ENCODE measurements around the gene GGTLC1.

GGTLC1 gene

DNA sequence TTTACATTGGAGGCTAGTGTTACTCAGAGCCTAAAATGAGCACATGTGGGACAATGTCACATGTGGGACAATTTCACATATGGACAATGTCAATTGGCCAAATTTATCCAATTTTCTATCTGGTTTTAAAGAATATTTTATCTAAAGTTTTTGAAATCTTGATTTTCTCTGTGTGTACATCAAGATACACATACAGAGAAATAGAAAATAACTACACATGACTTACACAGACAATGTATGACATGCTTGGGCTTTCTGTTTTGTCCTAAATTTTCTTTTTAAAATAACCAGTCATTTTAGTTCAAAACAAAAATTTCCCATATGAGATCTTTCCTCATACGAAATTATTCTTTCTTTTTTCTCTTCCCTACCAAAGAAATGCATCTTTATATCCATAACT is 24.6 kb downstream of the GGTLC1 start:
- DNase-seq, result no peak

DNA sequence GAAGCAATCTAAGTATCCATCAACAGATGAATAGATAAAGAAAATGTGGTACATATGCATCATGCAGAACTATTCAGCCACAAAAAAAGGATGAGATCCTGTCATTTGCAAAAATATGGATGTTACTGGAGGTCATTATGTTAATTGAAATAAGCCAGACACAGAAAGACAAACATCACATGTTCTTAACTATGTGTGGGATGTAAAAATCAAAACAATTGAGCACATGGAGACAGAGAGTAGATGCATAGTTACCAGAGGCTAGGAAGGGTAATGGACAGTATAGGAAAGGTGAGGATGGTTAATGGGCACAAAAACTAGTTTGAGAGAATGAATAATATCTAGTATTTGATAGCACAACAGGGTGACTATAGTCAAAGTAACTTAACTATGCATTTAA is 26.3 kb downstream of the GGTLC1 start:
- no peak for DNase-seq

DNA sequence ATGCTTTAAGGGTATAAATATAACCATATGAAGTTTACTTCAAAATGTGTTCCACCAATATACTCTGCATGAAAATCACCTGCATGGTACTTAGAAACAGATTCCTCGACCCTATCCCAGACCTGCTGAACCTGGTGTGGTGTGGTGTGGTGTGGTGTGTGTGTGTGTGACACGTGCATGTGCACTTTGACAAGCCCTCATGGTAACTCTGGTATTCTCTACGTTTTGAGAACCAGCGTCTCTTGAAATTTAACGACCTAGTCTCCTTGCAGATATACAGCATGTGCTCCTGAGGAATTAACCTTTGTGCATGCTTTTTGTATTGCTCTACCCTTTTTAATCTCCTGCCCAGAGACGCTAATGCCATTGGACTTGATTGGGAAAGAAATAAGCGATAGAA is 29.5 kb downstream of the GGTLC1 start:
- no peak for DNase-seq

DNA sequence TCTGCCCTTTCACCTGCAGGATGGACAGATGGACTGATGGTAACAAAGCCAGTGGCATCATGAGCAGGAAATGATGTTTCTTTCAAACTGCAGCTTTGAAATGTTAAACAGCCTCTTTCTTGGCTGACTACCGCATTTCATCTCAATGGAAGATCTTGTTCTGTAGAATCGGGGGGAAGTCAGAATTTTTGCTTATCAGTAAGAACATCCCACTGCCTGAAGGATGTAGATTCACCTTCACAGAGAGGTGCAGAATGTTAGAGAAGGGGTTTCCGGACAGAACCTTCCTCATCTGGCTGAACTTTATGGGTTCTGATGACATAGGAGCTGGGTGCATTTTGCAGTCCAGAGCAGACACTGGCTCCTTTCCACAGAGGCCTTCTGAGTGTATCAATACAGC is 32.7 kb downstream of the GGTLC1 start:
- no peak for DNase-seq

DNA sequence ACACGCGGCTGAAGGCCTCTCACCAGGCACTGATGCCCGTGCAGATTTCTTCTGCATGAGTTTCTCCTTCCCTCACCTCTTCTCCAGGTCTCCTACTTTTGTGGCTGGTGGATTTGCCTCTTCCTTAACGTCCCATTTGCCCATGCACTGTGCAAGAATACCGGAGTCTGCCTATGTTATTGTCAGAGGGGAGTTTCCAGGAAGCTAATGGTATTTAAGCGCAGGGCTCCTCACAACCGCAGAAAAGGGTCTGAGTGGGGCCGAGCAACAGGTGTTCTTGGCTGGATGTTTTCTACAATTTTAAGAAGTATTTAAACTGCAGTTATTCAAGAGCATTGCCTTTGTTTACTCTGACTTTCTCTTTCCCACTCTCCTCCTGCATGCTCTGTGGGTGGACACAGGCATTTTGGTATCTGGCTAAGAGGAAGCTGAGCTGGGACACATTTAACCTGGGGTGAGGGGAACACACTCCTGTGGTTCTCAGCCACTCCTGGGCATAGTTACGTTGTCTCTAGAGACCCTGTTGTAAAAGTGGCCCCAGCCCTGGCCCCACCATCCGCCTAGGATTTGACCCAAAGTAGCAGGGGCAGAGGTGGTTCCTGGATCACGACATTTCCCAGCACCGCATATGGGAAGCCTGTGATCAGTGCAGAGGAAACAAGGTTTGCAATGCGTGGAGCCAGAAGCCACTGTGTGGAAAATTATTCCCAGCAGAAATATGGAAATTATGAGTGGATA is 34.4 kb downstream of the GGTLC1 start:
- no peak for DNase-seq

DNA sequence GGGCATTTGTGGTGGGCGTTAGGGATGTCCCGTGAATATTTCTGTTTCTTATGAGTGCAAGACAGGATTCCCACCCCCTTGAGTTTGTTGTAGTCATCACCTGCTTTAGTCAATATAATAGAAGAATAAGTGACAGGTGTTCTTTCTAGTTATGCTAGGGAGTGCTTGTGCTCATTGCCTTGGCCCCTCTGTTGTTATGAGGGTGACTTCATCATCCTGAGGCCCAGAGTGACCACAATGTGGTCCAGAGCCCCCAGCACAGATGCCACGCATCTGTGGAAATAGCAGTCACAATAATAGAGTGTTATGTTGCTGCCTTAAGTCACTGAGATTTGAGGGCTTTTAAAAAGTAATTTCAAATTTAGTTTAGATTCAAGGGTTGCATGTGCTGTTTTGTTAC is 42.4 kb downstream of the GGTLC1 start:
- DNase-seq, result no peak

DNA sequence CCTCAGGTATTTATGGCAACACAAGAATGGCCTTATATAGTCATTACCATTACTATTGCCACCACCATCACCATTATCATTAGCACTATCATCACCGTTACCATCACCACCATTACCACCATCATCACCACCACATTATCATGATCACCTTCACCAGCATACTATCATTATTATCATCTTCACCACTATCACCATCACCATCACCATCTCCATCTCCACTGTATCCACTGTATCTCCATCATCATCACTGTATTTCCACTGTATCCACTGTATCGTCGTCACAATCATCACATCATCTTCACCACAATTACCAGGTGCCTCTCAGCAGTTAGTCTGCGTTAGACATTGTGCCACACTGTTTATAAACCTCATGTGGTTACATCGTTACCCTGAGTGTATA is 45.3 kb downstream of the GGTLC1 start:
- DNase-seq, result no peak

DNA sequence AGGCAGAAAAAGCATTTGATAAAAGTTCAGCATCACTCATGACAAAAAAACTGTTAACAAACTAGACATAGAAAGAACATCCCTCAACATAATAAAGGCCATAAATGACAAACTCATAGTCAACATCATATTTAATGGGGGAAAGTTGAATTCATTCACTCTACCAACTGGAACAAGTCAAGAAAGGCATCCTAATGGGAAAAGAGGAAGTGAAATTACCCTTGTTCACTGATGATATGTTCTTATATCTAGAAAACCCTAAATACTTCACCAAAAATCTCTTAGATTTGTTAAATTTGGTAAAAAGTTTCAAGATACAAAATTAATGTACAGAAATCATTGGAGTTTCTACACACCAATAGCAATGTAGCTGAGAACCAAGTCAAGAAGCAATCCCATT is 48.9 kb downstream of the GGTLC1 start:
- DNase-seq, result no peak

DNA sequence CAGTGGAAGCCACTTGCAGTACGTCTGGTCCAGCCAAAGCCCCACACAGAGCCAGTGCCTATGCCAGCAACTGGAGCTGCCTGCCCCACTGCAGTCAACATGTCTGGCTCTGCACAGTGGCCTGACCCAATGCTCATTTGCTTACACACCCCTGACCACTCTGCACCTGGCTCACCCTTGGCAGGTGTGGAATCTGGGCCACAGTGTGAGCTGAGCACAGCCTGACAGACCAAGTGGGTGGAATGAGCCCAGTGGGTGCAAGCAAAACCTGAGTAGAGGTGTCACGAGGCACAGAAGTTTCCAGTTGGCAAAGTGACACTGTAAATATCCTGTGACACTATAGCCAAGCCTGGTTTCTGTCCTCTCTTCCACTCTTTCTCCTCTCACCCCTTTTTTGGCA is 49.5 kb downstream of the GGTLC1 start:
- DNase-seq, result no peak

DNA sequence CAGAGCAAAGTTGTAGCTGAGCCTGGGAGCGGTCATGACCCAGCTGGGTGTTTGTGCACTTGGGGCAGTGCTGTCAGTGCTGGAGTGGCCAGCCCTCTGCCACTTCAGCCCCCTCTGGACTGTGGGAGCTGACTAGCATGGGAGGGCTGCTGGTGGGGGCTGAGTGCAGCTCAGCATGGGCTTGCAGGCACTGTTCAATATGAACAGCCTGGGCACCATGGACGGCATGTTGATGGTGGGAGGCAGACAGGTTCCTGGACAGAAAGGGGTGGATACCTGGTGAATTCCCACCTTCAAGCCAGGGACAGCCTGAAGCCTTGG is 50.5 kb downstream of the GGTLC1 start:
- DNase-seq, result no peak

DNA sequence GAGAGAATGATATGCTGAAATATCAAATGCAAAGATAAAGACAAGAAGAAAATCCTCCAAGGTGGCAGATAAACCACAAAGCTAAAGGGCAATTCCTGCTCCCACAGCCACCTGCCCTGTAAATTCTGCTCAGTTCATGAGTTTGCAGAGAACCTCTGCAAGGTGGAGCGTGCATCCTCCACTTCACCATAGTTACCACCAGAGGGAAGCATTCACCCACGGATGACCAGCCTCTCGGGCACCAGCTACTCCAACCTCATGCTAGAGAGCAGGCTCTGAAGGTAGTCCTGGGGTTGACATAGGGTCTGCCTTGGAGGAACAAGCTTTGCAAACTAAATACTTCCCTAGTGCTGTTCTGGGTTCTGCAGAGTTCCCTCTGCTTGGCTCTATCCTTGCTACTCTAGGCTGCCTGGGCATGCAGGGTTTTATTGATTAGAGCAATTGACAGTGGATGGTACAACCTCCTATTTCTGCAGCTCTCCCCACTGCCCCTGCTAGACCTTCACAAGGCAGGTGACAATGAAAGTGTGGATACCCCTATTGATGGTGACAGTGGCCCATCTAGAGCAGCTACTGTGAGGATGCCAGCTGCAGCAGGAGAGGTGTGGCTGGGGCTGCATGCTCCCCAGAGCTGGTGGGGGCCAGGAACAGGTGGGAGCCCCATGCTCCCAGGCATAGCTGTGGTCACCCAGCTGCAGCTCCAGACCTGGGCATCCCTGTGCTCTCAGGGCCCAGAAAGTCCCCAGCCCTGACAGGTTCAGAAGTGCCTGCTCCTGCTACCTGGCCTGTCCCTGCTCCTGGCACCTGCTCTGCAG is 51.1 kb downstream of the GGTLC1 start:
- DNase-seq, result peak; percentile 51

All from T-helper 9 cell (primary cell).